Measurements from ENCODE around the gene THUMPD3.
A peak's percentile ranks its signal among the peaks of the same experiment; 100 is the strongest.

Gene THUMPD3

DNA sequence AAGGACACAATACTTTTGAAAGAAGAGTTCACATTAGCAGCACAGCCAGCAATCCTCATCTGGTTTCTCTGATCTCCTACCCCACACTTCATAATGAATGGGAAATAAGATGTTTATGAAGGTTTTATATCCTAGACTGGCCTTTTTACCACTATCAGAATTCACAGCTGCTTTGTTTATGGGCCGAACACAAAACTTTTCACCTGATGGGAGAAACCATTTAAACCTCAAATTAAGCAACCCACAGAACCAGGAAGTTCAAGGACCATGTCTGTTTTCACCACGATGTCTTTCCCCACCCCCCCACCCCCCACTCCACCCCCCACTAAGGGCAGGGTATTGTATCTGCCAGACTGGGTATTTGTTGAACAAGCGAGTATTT lies 23.2 kb downstream of the THUMPD3 start:
- peaks cover 8% of the 10 kb centered on the region for H3K4me1 Mint-ChIP-seq
- peak overlapping the region; percentile 52 for H3K27ac Mint-ChIP-seq
- no peaks in the 10 kb centered on the region for H3K27me3 Mint-ChIP-seq
- no peaks in the 10 kb centered on the region for H3K9me3 Mint-ChIP-seq
- H3K4me3 Mint-ChIP-seq = no peak overlapping the region
- ATAC-seq = no peak
- H3K36me3 Mint-ChIP-seq = peaks cover 43% of the 10 kb centered on the region

DNA sequence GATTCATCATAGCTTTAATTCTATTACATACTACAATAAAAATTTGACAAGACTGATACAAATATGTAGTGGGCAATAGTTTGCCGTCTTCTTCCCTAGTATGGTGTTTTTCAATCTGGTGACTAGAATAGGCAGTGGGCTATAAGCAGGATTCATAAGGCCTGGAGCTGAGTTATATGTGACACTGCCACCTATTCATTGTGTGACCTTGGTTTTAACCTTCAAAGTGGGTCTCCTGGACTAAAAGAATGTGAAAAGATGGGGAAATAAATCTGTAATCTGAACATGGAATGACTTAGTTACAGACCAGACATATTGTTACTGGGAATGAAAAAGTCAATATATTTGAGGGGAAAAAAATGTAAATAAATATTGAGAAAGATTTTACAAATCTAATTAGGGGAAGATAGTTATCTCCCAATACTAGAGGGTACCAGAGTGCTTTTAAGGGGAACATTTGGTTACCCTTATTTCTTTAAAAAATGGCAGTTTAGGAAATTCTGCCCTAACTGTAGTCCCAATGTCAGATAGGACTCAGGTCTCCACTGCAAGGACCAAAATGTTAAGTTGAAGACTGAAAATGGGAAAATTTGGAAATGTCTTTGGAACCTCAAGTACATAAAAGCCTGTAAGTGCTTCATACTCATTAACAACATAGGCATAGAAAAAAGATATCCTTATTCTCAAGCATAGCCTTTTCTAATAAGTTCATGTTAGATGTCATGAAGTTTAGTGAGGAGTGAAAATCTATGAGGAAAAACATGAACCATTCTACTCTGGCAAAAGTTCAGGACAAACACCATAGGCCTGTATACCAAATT lies 23.9 kb downstream of the THUMPD3 start:
- H3K4me3 Mint-ChIP-seq = no peak overlapping the region
- no peaks in the 10 kb centered on the region for H3K9me3 Mint-ChIP-seq
- ATAC-seq = no peak
- no peaks in the 10 kb centered on the region for H3K27me3 Mint-ChIP-seq
- H3K4me1 Mint-ChIP-seq = peaks cover 14% of the 10 kb centered on the region
- peaks cover 46% of the 10 kb centered on the region for H3K36me3 Mint-ChIP-seq
- H3K27ac Mint-ChIP-seq = peak overlapping the region; percentile 52

DNA sequence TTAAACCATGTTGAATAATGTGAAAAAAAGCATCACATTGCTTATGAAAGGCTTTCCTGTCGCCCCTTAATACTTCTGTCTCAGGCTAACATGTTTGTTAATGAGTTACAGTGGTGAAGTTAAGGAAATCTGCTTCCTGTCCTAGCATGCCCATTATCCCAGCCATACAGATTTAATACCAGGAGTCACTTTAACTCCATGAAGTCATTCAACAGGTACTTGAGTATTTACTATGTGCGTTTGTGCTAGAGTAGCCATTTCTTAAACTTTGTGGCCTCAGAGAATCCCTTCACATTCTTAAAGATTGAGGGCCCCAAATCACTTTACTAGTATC lies 24.4 kb downstream of the THUMPD3 start:
- Mint-ChIP-seq H3K4me1 (peaks cover 20% of the 10 kb centered on the region), H3K36me3 (peaks cover 50% of the 10 kb centered on the region), H3K27ac (peak overlapping the region; percentile 52), H3K27me3 (no peaks in the 10 kb centered on the region), H3K4me3 (no peak overlapping the region), H3K9me3 (no peaks in the 10 kb centered on the region)
- ATAC-seq = no peak

DNA sequence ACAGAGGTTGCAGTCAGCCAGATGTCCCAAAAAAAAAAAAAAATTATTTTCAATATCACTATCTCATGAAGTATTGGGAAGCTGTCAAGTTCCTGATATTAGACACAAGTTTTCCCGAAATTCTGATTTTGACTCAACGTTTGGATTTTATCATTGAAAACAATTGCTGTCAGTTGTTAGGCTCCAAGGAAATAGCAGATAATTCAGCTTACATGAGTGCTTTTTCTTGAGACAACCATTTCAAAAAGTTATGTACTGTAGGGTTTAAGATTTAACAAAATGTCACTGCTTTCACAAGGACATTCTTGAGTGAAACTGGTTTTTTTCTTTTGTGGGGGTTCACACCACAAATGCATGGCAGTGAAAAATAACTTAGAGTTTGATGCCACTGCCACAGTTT lies 25.3 kb downstream of the THUMPD3 start:
- H3K9me3 Mint-ChIP-seq = no peaks in the 10 kb centered on the region
- no peak overlapping the region for H3K27ac Mint-ChIP-seq
- no peak for ATAC-seq
- H3K4me3 Mint-ChIP-seq = no peak overlapping the region
- peaks cover 27% of the 10 kb centered on the region for H3K4me1 Mint-ChIP-seq
- H3K27me3 Mint-ChIP-seq = no peaks in the 10 kb centered on the region
- H3K36me3 Mint-ChIP-seq = peaks cover 45% of the 10 kb centered on the region

DNA sequence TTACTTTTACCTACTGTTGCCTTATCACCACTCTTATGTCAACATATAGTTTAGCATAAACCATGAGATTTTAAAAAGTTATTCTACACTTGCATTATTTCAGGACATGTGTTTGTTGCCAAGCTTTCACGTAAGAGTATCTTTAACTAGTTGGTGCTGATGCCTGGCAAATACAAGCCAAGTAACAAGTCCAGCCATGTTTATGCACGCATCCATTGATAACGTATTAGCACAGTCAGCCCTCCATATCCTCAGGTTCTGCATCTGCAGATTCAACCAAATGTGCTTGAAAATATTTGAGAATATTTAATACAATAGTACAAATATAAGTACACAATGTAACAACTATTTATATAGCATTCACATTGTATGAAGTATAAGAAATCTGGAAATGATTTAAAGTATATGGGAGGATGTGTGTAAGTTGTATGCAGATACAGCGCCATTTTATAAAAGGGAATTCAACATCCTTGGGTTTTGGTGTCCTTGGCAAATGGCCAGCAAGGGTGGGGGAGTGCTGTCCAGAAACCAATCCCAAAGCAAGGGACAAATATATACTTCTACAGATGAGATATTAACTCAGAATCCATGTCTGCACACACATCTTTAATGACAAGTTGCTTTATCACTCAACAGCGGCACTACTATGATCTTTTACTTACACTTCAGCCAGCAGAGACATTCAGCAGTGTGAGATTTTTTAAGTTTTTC lies 25.9 kb downstream of the THUMPD3 start:
- no peak for ATAC-seq
- Mint-ChIP-seq H3K4me1 (peaks cover 27% of the 10 kb centered on the region), H3K36me3 (peaks cover 45% of the 10 kb centered on the region), H3K27ac (no peak overlapping the region), H3K27me3 (no peaks in the 10 kb centered on the region), H3K4me3 (no peak overlapping the region), H3K9me3 (no peaks in the 10 kb centered on the region)

DNA sequence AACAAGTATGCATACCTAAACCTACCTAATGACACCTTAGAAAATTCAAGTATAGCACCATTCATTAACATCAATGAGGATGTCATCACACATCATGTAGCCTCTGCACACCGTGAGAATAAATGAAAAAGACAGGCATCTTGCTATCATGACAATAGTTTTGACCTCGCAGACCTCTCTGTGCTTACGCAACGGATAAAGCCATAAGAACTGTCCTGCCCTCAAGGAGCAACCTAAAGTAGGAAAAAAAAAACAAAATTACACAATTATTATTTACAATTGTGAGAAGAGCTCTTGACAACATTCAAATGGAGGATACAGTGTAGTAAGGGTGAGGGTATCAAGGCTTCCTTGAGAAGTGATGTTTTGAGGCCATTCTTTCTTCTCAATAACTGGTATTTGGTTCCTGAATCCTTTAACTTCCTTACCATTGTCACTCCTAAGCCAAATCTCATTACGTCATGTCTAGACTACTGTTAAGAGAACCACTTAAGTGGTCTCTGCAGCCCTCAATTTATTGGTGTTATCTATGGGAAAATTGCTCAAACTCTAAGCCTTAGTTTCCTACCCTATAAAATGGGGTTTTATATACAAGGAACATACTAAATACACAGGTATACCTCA lies 27.5 kb downstream of the THUMPD3 start:
- Mint-ChIP-seq H3K9me3 (no peaks in the 10 kb centered on the region), H3K4me1 (peaks cover 41% of the 10 kb centered on the region), H3K36me3 (peaks cover 49% of the 10 kb centered on the region), H3K27me3 (no peaks in the 10 kb centered on the region), H3K27ac (no peak overlapping the region), H3K4me3 (no peak overlapping the region)
- no peak for ATAC-seq

DNA sequence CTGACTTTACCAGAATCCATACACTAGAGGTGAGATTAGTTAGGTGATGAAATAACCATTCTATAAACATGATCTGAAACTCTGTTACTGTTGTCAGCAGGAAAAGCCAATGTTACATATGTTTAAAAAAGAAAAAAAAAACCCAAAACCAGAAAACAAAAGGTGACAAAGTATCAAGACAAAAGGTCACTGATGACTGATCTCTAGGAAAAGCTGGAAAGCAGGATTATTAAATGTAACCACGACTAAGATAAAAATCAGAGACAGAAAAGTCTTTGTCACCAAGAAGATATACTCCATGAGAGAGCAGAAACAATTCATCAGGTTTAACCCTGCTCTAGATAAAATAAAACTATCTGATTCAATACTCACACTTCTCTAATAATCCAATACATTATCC lies 29.2 kb downstream of the THUMPD3 start:
- Mint-ChIP-seq H3K4me3 (no peak overlapping the region), H3K4me1 (peaks cover 44% of the 10 kb centered on the region), H3K27me3 (no peaks in the 10 kb centered on the region), H3K36me3 (peaks cover 50% of the 10 kb centered on the region), H3K27ac (peak overlapping the region; percentile 37), H3K9me3 (no peaks in the 10 kb centered on the region)
- no peak for ATAC-seq

DNA sequence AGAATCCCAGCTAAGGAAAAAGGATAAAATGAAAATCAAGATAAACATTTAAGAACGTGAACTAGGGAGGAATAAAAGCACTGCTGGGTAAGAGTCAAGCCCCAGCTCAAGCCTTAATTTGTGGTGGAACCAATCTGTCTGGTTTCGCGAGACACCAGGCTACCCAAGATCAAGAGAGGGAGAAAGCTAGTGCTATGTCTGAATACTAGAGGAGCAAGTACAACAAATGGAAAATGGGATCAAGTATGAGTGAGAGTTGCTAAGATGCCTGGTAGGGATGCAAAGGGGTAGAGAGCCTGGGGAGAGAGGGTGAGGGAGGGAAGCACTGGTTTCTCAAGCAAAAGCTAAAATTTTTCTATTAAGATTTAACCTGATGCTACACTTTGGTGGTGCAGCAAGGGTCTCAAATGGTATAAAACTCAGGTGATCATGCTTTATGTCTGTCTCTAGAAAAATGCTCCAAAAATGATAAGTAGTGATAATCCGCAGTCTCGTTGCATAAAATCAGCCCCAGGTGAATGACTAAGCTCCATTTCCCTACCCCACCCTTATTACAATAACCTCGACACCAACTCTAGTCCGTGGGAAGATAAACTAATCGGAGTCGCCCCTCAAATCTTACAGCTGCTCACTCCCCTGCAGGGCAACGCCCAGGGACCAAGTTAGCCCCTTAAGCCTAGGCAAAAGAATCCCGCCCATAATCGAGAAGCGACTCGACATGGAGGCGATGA lies 32.9 kb downstream of the THUMPD3 start:
- peaks cover 66% of the 10 kb centered on the region for H3K4me1 Mint-ChIP-seq
- H3K4me3 Mint-ChIP-seq = peak overlapping the region; percentile 98
- H3K36me3 Mint-ChIP-seq = peaks cover 47% of the 10 kb centered on the region
- H3K27me3 Mint-ChIP-seq = no peaks in the 10 kb centered on the region
- ATAC-seq = no peak
- peak overlapping the region; percentile 96 for H3K27ac Mint-ChIP-seq
- no peaks in the 10 kb centered on the region for H3K9me3 Mint-ChIP-seq

DNA sequence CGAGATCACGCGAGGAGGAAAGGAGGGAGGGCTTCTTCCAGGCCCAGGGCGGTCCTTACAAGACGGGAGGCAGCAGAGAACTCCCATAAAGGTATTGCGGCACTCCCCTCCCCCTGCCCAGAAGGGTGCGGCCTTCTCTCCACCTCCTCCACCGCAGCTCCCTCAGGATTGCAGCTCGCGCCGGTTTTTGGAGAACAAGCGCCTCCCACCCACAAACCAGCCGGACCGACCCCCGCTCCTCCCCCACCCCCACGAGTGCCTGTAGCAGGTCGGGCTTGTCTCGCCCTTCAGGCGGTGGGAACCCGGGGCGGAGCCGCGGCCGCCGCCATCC lies 33.4 kb downstream of the THUMPD3 start:
- no peaks in the 10 kb centered on the region for H3K9me3 Mint-ChIP-seq
- H3K27me3 Mint-ChIP-seq = no peaks in the 10 kb centered on the region
- peak overlapping the region; percentile 98 for H3K4me3 Mint-ChIP-seq
- peak overlapping the region; percentile 96 for H3K27ac Mint-ChIP-seq
- peaks cover 42% of the 10 kb centered on the region for H3K36me3 Mint-ChIP-seq
- peak; percentile 49 for ATAC-seq
- H3K4me1 Mint-ChIP-seq = peaks cover 67% of the 10 kb centered on the region

DNA sequence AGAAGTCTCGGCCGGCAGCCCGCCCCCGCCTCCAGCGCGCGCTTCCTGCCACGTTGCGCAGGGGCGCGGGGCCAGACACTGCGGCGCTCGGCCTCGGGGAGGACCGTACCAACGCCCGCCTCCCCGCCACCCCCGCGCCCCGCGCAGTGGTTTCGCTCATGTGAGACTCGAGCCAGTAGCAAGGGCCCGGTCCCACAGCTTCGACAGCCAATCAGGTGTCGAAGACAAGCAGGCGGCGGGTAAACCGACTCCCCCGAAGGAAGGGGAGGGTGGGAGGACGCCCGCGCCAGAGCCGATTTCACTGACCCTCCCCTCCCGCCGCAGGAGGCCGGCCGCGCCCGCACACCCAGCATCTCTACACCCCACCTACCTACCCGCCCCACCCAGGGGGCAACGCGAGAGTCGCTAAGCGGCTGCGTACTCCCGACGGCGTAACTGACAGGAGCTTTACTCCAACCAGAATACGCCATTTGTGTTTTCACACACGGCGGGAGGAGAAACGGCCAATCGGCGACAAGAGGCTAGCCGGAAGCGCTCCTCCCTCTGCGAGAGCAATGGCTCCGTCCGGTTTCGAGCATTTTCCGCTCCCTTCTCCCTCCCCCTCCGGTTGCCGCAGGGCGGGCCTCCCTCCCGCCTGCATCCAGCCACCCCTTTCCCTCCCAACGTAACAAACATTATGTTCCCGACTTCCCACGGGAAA lies 33.9 kb downstream of the THUMPD3 start:
- peak; percentile 88 for ATAC-seq
- Mint-ChIP-seq H3K36me3 (peaks cover 37% of the 10 kb centered on the region), H3K4me3 (peak overlapping the region; percentile 98), H3K27me3 (no peaks in the 10 kb centered on the region), H3K27ac (peak overlapping the region; percentile 96), H3K9me3 (no peaks in the 10 kb centered on the region), H3K4me1 (peaks cover 67% of the 10 kb centered on the region)

DNA sequence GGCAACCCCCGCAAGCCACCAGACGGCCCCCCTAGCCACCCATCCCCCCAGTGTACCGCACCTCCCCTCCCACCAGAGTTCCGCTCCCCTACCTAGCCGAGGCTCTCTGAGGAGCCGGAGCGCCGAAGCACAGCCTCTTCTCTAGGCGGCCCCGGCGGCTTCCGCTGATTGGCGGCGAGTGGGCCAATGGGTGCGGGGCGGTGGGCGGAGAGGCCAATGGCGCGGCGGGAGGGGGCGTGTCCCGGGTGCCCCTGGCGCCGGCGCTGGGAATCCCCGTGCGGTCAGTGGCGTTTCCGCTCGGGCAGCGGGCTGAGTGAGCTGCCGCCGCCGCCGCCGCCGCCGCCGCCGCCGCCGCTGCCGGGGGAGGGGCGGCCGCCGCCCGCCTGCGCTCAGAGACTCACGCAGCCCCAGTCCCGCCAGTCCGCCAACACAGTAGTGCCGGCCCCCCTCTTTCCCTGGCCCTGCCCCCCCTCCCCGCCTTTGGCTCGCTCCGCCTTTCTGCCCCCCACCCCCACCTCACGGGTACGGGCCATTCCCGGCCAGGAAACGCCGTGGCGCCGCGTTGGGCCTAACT lies 34.6 kb downstream of the THUMPD3 start, which contains the start of gene SETD5:
Gene SETD5, plus strand, starts transcription at position 284 of the 574 bp plus-strand sequence. CDS start 31,324 bp downstream, outside the sequence.
- no peaks in the 10 kb centered on the region for H3K27me3 Mint-ChIP-seq
- no peaks in the 10 kb centered on the region for H3K9me3 Mint-ChIP-seq
- peak; percentile 87 for ATAC-seq
- peaks cover 67% of the 10 kb centered on the region for H3K4me1 Mint-ChIP-seq
- peak within 1 kb of the TSS; percentile 98 for H3K4me3 Mint-ChIP-seq
- peaks cover 33% of the 10 kb centered on the region for H3K36me3 Mint-ChIP-seq
- H3K27ac Mint-ChIP-seq = peak within 1 kb of the TSS; percentile 96

DNA sequence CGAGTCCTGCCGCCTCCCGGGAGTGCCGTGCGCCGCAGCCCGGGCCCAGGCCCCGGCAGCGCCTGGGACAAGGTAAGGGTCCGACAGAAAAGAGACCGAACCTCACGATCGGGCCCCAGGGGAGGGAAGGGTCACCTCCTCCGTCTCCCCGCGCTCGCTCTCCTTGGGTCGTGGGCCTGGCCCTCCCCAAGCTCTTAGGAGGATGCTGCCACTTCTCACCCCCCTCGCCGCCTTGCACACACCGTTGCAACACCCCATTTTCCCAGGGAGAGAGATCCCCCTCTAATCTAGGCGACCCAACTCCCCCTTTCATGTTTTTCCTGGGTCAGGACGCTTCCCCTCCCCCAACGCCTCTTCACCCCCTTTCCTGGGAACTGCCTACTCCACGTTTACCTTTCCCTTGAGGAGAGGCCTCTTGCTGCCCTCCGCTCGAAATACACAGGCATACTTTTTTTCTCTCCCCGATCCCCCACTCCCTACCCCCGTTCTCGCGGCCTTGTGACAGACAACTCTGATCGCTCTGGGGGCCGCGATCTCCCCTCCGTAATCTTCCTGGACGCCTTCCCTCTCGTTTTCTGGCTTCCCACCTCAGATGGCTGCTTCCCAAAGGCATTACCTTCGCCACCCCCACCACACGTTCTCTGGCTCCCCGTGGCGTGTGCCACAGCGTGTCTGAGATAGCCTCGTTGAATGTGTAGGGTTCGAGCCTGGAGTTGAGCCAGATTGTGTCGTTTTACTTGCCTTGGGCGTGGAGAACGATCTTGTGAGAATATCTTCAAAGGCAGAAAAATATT lies 35.2 kb downstream of the THUMPD3 start:
- H3K9me3 Mint-ChIP-seq = no peaks in the 10 kb centered on the region

DNA sequence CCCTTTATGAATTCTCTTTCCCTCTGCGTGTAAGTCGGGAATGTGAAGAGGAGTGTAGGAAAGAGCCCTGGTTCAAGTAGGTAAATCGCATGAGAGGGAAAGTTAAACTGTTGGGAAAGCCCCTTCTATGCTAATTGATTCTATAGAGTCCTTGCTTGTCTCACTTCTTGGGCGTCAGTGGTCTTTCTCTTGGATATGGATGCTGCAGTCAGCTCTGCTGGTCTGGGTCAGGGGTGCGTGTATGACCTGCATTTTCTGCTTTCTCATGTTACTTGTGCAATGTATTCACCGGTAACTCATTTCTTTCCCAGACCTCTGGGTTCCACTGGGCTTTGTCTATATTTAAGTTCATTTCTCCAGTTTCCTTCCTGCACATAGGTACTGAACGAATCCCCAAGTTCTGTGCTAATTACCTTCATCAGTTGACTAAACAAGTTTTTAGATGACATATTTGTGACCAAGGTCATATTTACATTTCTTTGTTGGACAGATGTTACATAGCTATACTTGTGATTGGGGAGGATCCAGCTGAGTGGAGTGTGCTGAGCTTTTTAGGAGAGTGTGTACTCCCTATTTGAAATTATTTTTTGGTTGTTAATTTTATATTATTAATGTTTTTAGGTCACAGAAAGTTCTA lies 36.0 kb downstream of the THUMPD3 start:
- H3K4me1 Mint-ChIP-seq = peaks cover 73% of the 10 kb centered on the region
- peak overlapping the region; percentile 94 for H3K4me3 Mint-ChIP-seq
- no peak for ATAC-seq
- H3K27me3 Mint-ChIP-seq = no peaks in the 10 kb centered on the region
- peak overlapping the region; percentile 96 for H3K27ac Mint-ChIP-seq
- H3K36me3 Mint-ChIP-seq = peaks cover 33% of the 10 kb centered on the region
- no peaks in the 10 kb centered on the region for H3K9me3 Mint-ChIP-seq

More for the DNA sequence above, 35.2 kb downstream of the THUMPD3 start:
- Mint-ChIP-seq H3K4me1 (peaks cover 68% of the 10 kb centered on the region), H3K27ac (peak overlapping the region; percentile 96), H3K4me3 (peak overlapping the region; percentile 94), H3K36me3 (peaks cover 33% of the 10 kb centered on the region), H3K27me3 (no peaks in the 10 kb centered on the region)
- ATAC-seq = no peak

All from stimulated activated memory B cell treated with anti-CD40 and anti-IgM and Interleukin-4, amounts not matched to agents 10 μg/mL and 1 μg/mL and 100 μg/mL, for 72 hours (primary cell).